Skeletal muscle satellite cell (primary cell): ENCODE data around the gene AGBL4.
"Not testable (repeated sequence)": the region's sequence is repeated elsewhere in the genome, so short reads cannot be mapped to it uniquely, and the experiment has no call there.

Experiments
- H3K27me3 ChIP-seq: 2 replicates; pipeline ENCODE4 v1.7.0; 2013; ENCODE audit warnings: low read length; ENCODE audit not compliant: control insufficient read depth, insufficient read depth
- H3K36me3 ChIP-seq: 2 replicates; pipeline ENCODE4 v1.7.0; 2013; ENCODE audit warnings: mild to moderate bottlenecking, control low read depth, low read length; ENCODE audit not compliant: insufficient read depth
- H3K4me1 ChIP-seq: 2 replicates; pipeline ENCODE4 v1.7.0; 2013; ENCODE audit warnings: low read length; ENCODE audit not compliant: control insufficient read depth, insufficient read depth
- H3K4me2 ChIP-seq: 2 replicates; pipeline ENCODE4 v1.7.0; 2013; ENCODE audit warnings: mild to moderate bottlenecking, low read length
- H3K4me3 ChIP-seq: 2 replicates; pipeline ENCODE4 v1.7.0; 2013; ENCODE audit warnings: low read length
- H3K9ac ChIP-seq: 2 replicates; pipeline ENCODE4 v1.7.0; 2013; ENCODE audit warnings: mild to moderate bottlenecking, low read depth, low read length, moderate library complexity
- H3K9me3 ChIP-seq: replicated peaks from 2 replicates; pipeline ENCODE4 v1.7.0; 2013; ENCODE audit warnings: mild to moderate bottlenecking, control low read depth, low read length

The AGBL4 gene

GRCh38 chr1:49340576-49340975 is 683.2 kb downstream of the AGBL4 start:
- Histone ChIP-seq H3K27me3 (no peaks in the 10 kb centered on the region), H3K36me3 (no peaks in the 10 kb centered on the region), H3K9ac (no peak overlapping the region), H3K9me3 (peaks cover 3% of the 10 kb centered on the region), H3K4me2 (no peak overlapping the region), H3K4me3 (no peak overlapping the region), H3K4me1 (no peaks in the 10 kb centered on the region)

GRCh38 chr1:49339043-49339442 is 684.7 kb downstream of the AGBL4 start:
- Histone ChIP-seq H3K4me2 (no peak overlapping the region), H3K36me3 (no peaks in the 10 kb centered on the region), H3K4me3 (no peak overlapping the region), H3K27me3 (no peaks in the 10 kb centered on the region), H3K4me1 (no peaks in the 10 kb centered on the region), H3K9me3 (peaks cover 3% of the 10 kb centered on the region), H3K9ac (no peak overlapping the region)

- Histone ChIP-seq H3K9ac (no peak overlapping the region), H3K9me3 (peaks cover 3% of the 10 kb centered on the region), H3K27me3 (no peaks in the 10 kb centered on the region), H3K4me2 (no peak overlapping the region), H3K4me1 (no peaks in the 10 kb centered on the region), H3K4me3 (no peak overlapping the region), H3K36me3 (no peaks in the 10 kb centered on the region)
These were observed 686.5 kb downstream of the AGBL4 start for GRCh38 chr1:49337251-49337650.

GRCh38 chr1:49333906-49334305 is 689.8 kb downstream of the AGBL4 start:
- Histone ChIP-seq H3K4me3 (no peak overlapping the region), H3K36me3 (no peaks in the 10 kb centered on the region), H3K9me3 (no peaks in the 10 kb centered on the region), H3K4me2 (no peak overlapping the region), H3K27me3 (no peaks in the 10 kb centered on the region), H3K4me1 (no peaks in the 10 kb centered on the region), H3K9ac (no peak overlapping the region)

- no peak overlapping the region for H3K4me3 ChIP-seq
- no peak overlapping the region for H3K9ac ChIP-seq
- no peaks in the 10 kb centered on the region for H3K9me3 ChIP-seq
- no peaks in the 10 kb centered on the region for H3K36me3 ChIP-seq
- H3K4me2 ChIP-seq = no peak overlapping the region
- H3K27me3 ChIP-seq = no peaks in the 10 kb centered on the region
- H3K4me1 ChIP-seq = no peaks in the 10 kb centered on the region
These were observed 692.5 kb downstream of the AGBL4 start for GRCh38 chr1:49331066-49331852.

GRCh38 chr1:49323925-49324540 is 699.7 kb downstream of the AGBL4 start:
- H3K4me3 ChIP-seq = no peak overlapping the region
- no peaks in the 10 kb centered on the region for H3K27me3 ChIP-seq
- H3K4me2 ChIP-seq = no peak overlapping the region
- peaks cover 4% of the 10 kb centered on the region for H3K9me3 ChIP-seq
- H3K9ac ChIP-seq = no peak overlapping the region
- no peaks in the 10 kb centered on the region for H3K4me1 ChIP-seq
- H3K36me3 ChIP-seq = no peaks in the 10 kb centered on the region

- H3K4me2 ChIP-seq, H3K9ac ChIP-seq, H3K36me3 ChIP-seq, H3K27me3 ChIP-seq, H3K4me1 ChIP-seq, H3K4me3 ChIP-seq, H3K9me3 ChIP-seq: not testable (repeated sequence)
These were observed 703.3 kb downstream of the AGBL4 start for GRCh38 chr1:49320493-49320892.

- H3K9ac ChIP-seq = no peak overlapping the region
- H3K4me2 ChIP-seq = no peak overlapping the region
- no peaks in the 10 kb centered on the region for H3K36me3 ChIP-seq
These were observed 704.3 kb downstream of the AGBL4 start for GRCh38 chr1:49319426-49319963.

GRCh38 chr1:49318218-49318617 is 705.5 kb downstream of the AGBL4 start:
- Histone ChIP-seq H3K9me3 (peaks cover 4% of the 10 kb centered on the region), H3K27me3 (no peaks in the 10 kb centered on the region), H3K36me3 (no peaks in the 10 kb centered on the region), H3K4me3 (no peak overlapping the region), H3K4me1 (no peaks in the 10 kb centered on the region), H3K4me2 (no peak overlapping the region), H3K9ac (no peak overlapping the region)

More at GRCh38 chr1:49319426-49319963, 704.3 kb downstream of the AGBL4 start:
- no peaks in the 10 kb centered on the region for H3K4me1 ChIP-seq
- H3K27me3 ChIP-seq = no peaks in the 10 kb centered on the region
- H3K9me3 ChIP-seq = peaks cover 4% of the 10 kb centered on the region
- no peak overlapping the region for H3K4me3 ChIP-seq

- H3K9me3 ChIP-seq = no peaks in the 10 kb centered on the region
- no peaks in the 10 kb centered on the region for H3K4me1 ChIP-seq
- no peaks in the 10 kb centered on the region for H3K36me3 ChIP-seq
- no peak overlapping the region for H3K9ac ChIP-seq
- H3K4me3 ChIP-seq = no peak overlapping the region
- no peak overlapping the region for H3K4me2 ChIP-seq
- no peaks in the 10 kb centered on the region for H3K27me3 ChIP-seq
These were observed 716.3 kb downstream of the AGBL4 start for GRCh38 chr1:49307457-49307856.

GRCh38 chr1:49306507-49307070 is 717.2 kb downstream of the AGBL4 start:
- H3K9ac ChIP-seq = no peak overlapping the region
- H3K4me3 ChIP-seq = no peak overlapping the region
- no peak overlapping the region for H3K4me2 ChIP-seq
- no peaks in the 10 kb centered on the region for H3K4me1 ChIP-seq
- H3K27me3 ChIP-seq = no peaks in the 10 kb centered on the region
- H3K9me3 ChIP-seq = no peaks in the 10 kb centered on the region
- no peaks in the 10 kb centered on the region for H3K36me3 ChIP-seq
